Endodermal cell (in vitro differentiated cells): ENCODE measurements around the gene PARN. TPM values are rescaled to one million over a fixed set of nuclear protein-coding genes. Genes with fewer than 3 reads are reported as not detected.
"Not testable (repeated sequence)": the region's sequence is repeated elsewhere in the genome, so short reads cannot be mapped to it uniquely, and the experiment has no call there.

ENCODE experiments used
- DNase-seq: peaks from one replicate; pipeline ENCODE4 v3.0.0-alpha.2; 2017
- H3K27ac ChIP-seq: 2 replicates; pipeline ENCODE4 v1.5.1; 2013; ENCODE audit warnings: mild to moderate bottlenecking, low read depth, low read length, moderate library complexity
- H3K27me3 ChIP-seq: 2 replicates; pipeline ENCODE4 v1.6.1; 2013; ENCODE audit warnings: mild to moderate bottlenecking, low read length, moderate library complexity; ENCODE audit not compliant: insufficient read depth, control insufficient read depth, poor library complexity, severe bottlenecking
- H3K36me3 ChIP-seq: 2 replicates; pipeline ENCODE4 v1.7.0; 2013; ENCODE audit warnings: mild to moderate bottlenecking, low read length, moderate library complexity; ENCODE audit not compliant: control insufficient read depth, insufficient read depth
- H3K4me1 ChIP-seq: one replicate; pipeline ENCODE4 v1.7.0; 2013; ENCODE audit warnings: low read length; ENCODE audit not compliant: control insufficient read depth, insufficient read depth
- H3K4me3 ChIP-seq: 2 replicates; pipeline ENCODE4 v1.5.1; 2013; ENCODE audit warnings: mild to moderate bottlenecking, low read length, moderate library complexity
- H3K9ac ChIP-seq: 2 replicates; pipeline ENCODE4 v1.6.1; 2013; ENCODE audit warnings: mild to moderate bottlenecking, low read length, moderate library complexity; ENCODE audit not compliant: poor library complexity, severe bottlenecking; ENCODE audit errors: extremely low read depth
- H3K9me3 ChIP-seq: 2 replicates; pipeline ENCODE4 v1.6.1; 2013; ENCODE audit warnings: mild to moderate bottlenecking, low read length, moderate library complexity; ENCODE audit not compliant: control insufficient read depth
- H3K27ac Mint-ChIP-seq: 2 replicates; pipeline ENCODE4 v1.8.0; 2020; ENCODE audit warnings: mixed read lengths
- H3K27me3 Mint-ChIP-seq: 2 replicates; pipeline ENCODE4 v1.8.0; 2021; ENCODE audit warnings: mild to moderate bottlenecking, mixed read lengths; ENCODE audit not compliant: insufficient read depth
- H3K36me3 Mint-ChIP-seq: 2 replicates; pipeline ENCODE4 v1.8.0; 2020; ENCODE audit warnings: low read depth, mixed read lengths
- H3K4me1 Mint-ChIP-seq: 2 replicates; pipeline ENCODE4 v1.8.0; 2020; ENCODE audit warnings: mixed read lengths
- H3K4me3 Mint-ChIP-seq: 2 replicates; pipeline ENCODE4 v1.8.0; 2020; ENCODE audit warnings: mild to moderate bottlenecking, moderate library complexity, mixed read lengths
- H3K9me3 Mint-ChIP-seq: 2 replicates; pipeline ENCODE4 v1.8.0; 2020; ENCODE audit warnings: mild to moderate bottlenecking, mixed read lengths
- CTCF ChIP-seq: fragments of 200-600 bp; sonication (generic); conservative IDR thresholded peaks from 2 replicates; pipeline ENCODE4 v1.5.0; 2021; ENCODE audit warnings: antibody characterized with exemption, mild to moderate bottlenecking
- WGBS, 2 experiments: methylation state at CpG; one replicate each; pipeline versions ENCODE4 v1.1.5 to v1.1.7; 2013; ENCODE audit warnings: missing lambda C conversion rate in 2 of 2, mixed read lengths in 1 of 2; ENCODE audit not compliant: insufficient coverage in 1 of 2, insufficient read length in 1 of 2; 5-methylcytosine and 5-hydroxymethylcytosine counted together
- total RNA-seq, 2 donors: library from RNA; stranded (reverse); fragmentation: NEBNext Ultra II Directional in 1 of 2; extraction: Animal tissue kit (Norgen Biotek cat#: 25700) in 1 of 2; gene quantifications; 2 replicates in 1 of 2; 3 replicates in 1 of 2; pipeline ENCODE4 v1.2.1, GENCODE V29; 2021

The PARN gene
- total RNA-seq, 2 donors from 2014 or later: 43.7 to 45.7 TPM

GRCh38 chr16:14446796-14447195 lies 183.3 kb downstream of the PARN start:
- Histone ChIP-seq H3K4me3 (no peak overlapping the region), H3K9me3 (no peaks in the 10 kb centered on the region), H3K27ac (no peak overlapping the region), H3K4me1 (no peaks in the 10 kb centered on the region), H3K9ac (no peak overlapping the region), H3K27me3 (no peaks in the 10 kb centered on the region), H3K36me3 (peaks cover 11% of the 10 kb centered on the region)
- no peak for TF ChIP-seq CTCF
- no peaks in the 10 kb centered on the region for H3K9me3 Mint-ChIP-seq
- H3K27ac Mint-ChIP-seq: peak overlapping the region; percentile 23
- no peaks in the 10 kb centered on the region for H3K27me3 Mint-ChIP-seq
- peaks cover 7% of the 10 kb centered on the region for H3K36me3 Mint-ChIP-seq
- 86 to 87% methylated on average over 4 to 5 of the region's 5 CpGs for WGBS, 2 experiments
- H3K4me1 Mint-ChIP-seq: peaks cover 31% of the 10 kb centered on the region
- H3K4me3 Mint-ChIP-seq: no peak overlapping the region
- no peak for DNase-seq

GRCh38 chr16:14445937-14446715 lies 183.9 kb downstream of the PARN start:
- H3K36me3 Mint-ChIP-seq: peaks cover 7% of the 10 kb centered on the region
- Histone ChIP-seq H3K9ac (no peak overlapping the region), H3K4me1 (no peaks in the 10 kb centered on the region), H3K27ac (peak overlapping the region; percentile 8), H3K9me3 (no peaks in the 10 kb centered on the region), H3K27me3 (no peaks in the 10 kb centered on the region), H3K36me3 (peaks cover 11% of the 10 kb centered on the region), H3K4me3 (no peak overlapping the region)
- no peak for DNase-seq
- no peak overlapping the region for H3K4me3 Mint-ChIP-seq
- 92 to 95% methylated on average over 9 to 12 of the region's 12 CpGs for WGBS, 2 experiments
- TF ChIP-seq CTCF: peak; percentile 20
- peaks cover 35% of the 10 kb centered on the region for H3K4me1 Mint-ChIP-seq
- H3K27me3 Mint-ChIP-seq: no peaks in the 10 kb centered on the region
- no peak overlapping the region for H3K27ac Mint-ChIP-seq
- no peaks in the 10 kb centered on the region for H3K9me3 Mint-ChIP-seq

- Mint-ChIP-seq H3K4me3 (no peak overlapping the region), H3K36me3 (peaks cover 7% of the 10 kb centered on the region), H3K27ac (no peak overlapping the region), H3K27me3 (no peaks in the 10 kb centered on the region), H3K9me3 (no peaks in the 10 kb centered on the region), H3K4me1 (peaks cover 35% of the 10 kb centered on the region)
- TF ChIP-seq CTCF: no peak
- peaks cover 11% of the 10 kb centered on the region for H3K36me3 ChIP-seq
- no peak overlapping the region for H3K9ac ChIP-seq
- H3K4me1 ChIP-seq: no peaks in the 10 kb centered on the region
- H3K27ac ChIP-seq: peak overlapping the region; percentile 17
- no peak overlapping the region for H3K4me3 ChIP-seq
- 94 to 97% methylated on average over 4 to 8 of the region's 8 CpGs for WGBS, 2 experiments
- no peaks in the 10 kb centered on the region for H3K9me3 ChIP-seq
- H3K27me3 ChIP-seq: no peaks in the 10 kb centered on the region
- DNase-seq: no peak
Observed at GRCh38 chr16:14444979-14445810, 184.9 kb downstream of the PARN start.

GRCh38 chr16:14441533-14441932 lies 188.5 kb downstream of the PARN start:
- 92 to 95% methylated on average over 6 to 9 of the region's 9 CpGs for WGBS, 2 experiments
- H3K9me3 Mint-ChIP-seq, H3K9ac ChIP-seq, H3K27me3 Mint-ChIP-seq, H3K9me3 ChIP-seq, H3K4me3 Mint-ChIP-seq, DNase-seq, H3K4me3 ChIP-seq, H3K27me3 ChIP-seq, H3K27ac ChIP-seq, H3K36me3 Mint-ChIP-seq, H3K4me1 ChIP-seq: not testable (repeated sequence)
- H3K36me3 ChIP-seq: peaks cover 11% of the 10 kb centered on the region
- Mint-ChIP-seq H3K27ac (peak overlapping the region; percentile 8), H3K4me1 (peaks cover 31% of the 10 kb centered on the region)
